Stimulated activated CD4-positive, alpha-beta T cell treated with anti-CD3 and anti-CD28 coated beads, Interleukin-1b, Interleukin-23, amount 100 ng/mL, for 48 hours (primary cell): ENCODE results near the gene MYL3.
"Not testable (repeated sequence)": the region's sequence is repeated elsewhere in the genome, so short reads cannot be mapped to it uniquely, and the experiment has no call there.

ENCODE experiments used
- DNase-seq: peaks from one replicate; pipeline ENCODE4 v3.0.0-alpha.2; 2020

Gene MYL3

GRCh38 chr3:46863261-46863782, at the start of gene MYL3:
MYL3 (minus strand) TSS chr3:46863444; CDS start chr3:46863390, 54 bp downstream.
- no peak for DNase-seq

DNA sequence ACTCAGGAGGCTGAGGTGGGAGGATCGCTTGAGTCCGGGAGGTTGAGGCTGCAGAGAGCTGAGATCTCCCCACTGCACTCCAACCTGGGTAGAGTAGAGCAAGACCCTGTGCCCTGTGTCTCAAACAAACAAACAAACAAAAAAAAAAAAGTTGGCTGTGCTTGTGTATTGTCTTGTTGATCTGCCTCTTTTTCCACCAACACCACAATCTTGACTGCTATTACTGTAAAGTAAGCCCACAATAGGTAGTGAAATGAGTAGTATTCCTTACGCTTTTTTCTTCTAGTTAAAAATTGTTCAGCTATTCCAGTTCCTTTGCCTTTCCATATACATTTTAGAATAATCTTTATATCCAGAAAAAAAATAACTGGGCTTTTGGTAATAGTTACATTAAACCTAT, 49.7 kb upstream of the MYL3 start:
- no peak for DNase-seq

- DNase-seq, result not testable (repeated sequence)
Measured at GRCh38 chr3:46910914-46911313, 47.7 kb upstream of the MYL3 start.

DNA sequence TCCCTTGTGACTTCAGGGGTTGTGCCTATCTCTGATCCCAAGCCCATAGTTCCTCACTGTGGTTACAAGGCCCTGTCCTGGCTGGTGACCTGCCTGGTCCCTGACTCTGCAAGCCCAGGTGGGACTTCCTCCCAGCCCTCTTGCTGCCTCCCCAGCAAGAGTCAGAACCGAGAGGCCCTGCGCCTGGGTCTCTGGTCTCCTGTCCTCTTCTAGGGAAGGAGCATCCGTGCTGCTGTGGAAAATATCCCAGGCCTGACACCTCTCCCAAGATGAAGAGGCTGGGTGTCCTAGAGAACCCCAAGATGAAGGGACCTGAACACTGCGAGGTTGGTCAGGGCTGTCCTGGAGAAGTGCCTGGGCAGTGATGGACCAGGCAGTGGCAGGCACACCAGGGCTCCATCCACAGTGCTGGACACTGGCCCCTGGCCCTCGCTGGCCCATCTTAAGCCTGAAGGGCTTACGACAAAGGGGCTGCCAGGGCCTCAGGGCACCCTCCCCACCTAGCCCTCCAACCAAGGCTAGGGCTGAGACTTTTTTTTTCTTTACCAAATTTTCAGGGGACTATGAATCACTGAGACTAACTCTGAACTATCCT, 47.0 kb upstream of the MYL3 start:
- DNase-seq, result no peak

DNA sequence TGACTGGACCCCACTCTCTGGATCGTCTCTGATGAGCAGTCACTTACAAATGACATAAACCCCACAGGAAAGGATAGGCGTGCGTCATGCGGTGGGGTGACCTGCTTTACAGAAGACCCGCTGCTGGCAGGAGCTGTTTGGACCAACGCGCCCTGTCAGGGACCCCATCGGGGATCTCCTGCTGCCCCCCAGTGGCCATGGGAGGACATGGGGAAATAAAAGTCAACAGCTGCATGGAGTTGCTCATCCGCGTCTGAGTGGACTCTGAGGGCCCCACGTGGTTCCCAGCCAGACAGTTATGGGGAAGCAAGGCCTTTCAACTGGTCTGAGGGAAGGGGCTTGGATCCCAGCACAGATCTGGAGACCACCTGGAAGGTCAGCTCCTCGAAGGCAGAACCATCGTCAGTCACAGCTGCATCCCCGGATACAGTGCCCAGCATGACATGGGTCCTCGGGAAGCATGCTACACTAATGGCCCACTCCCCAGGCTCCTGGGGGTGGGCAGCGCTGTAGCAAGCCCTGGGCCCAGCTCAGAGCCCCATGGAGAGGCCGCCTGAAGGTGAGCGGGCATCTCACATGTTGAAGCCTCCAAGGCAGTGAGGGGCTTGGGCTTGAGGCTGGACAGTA, 46.4 kb upstream of the MYL3 start:
- peak; percentile 85 for DNase-seq

GRCh38 chr3:46908986-46909534, 45.8 kb upstream of the MYL3 start:
- DNase-seq, result no peak

DNA sequence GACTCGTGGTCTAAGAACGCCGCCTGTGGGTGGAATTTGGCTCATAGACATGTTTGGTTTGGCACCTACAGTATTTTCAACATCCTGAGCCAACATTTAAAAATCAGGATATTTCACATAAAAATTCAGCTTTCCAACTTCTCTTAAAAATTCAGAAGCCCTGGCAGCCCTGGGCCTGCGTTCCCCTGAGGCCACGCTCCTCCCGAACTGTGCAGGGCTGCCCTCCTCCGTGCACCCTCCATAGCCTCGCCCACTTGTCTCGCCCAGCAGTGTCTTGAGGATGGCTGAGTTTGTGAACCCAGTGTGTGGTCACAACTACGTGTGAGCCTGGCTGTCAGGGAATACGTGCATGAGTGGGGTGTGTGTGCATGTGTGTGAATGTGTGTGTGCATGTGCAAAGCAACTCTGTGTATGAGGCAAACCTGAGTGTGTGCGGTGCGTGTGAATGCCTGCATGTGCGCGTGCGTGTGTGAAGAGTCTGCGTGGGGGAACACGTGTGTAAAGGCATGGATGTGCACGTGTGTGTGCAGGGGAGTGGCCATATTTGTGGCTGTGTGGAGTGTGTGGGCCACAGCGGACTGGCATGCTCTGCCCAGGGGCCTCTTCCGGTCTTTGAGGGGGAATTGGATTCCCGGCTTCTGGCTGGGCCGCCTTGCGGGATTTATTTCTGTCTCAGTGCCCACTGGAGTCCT, 45.2 kb upstream of the MYL3 start:
- DNase-seq, result no peak

GRCh38 chr3:46907960-46908293, 44.7 kb upstream of the MYL3 start:
- no peak for DNase-seq

- DNase-seq, result no peak
Measured at GRCh38 chr3:46907271-46907670, 44.0 kb upstream of the MYL3 start.

DNA sequence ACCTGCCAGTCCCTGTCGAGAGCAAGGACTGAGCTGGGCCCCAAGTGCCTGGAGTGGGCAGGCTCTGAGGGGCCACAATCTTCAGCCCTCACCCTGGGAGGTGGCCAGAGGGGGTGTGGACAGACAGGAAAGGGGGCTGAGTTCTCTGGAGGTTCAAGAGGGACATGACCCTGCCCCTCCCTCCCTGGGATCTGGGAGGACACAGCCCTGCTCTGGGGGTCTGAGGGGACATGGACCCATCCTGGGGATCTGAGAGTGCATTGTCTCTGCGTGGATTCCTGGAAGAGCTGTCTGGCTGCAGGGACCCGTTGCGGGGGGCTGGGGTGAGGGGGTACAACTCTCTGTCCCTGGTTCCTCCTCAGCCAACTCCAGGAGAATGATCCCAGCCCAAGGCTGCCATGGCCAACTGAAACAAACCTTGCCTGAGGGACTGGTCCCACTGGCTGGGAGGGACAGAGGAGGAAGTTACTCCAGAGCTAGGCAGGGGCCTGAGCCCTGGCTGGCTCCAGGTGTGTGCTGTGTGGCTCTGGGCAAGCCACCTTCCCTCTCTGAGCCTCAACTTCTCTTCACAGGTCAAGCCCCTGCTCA, 43.3 kb upstream of the MYL3 start:
- DNase-seq, result no peak

GRCh38 chr3:46905661-46906451, 42.6 kb upstream of the MYL3 start:
- DNase-seq, result no peak

DNA sequence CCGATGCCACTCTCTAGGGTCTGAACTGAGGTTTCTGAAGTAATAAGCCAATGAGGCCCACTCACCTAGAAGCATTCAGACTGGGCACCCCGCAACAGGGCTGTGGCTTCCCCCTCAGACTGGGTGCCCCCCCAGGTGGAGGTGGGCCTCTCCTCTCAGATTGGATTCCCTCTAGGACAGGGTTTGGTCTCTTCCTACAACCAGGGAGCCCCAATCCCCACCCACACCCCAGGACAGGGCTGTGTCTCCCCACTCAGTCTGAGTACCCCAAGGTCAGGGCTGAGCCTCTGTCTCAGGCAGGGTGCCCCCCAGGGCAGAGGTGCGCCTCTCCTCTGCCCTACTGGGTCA, 41.9 kb upstream of the MYL3 start:
- no peak for DNase-seq

DNA sequence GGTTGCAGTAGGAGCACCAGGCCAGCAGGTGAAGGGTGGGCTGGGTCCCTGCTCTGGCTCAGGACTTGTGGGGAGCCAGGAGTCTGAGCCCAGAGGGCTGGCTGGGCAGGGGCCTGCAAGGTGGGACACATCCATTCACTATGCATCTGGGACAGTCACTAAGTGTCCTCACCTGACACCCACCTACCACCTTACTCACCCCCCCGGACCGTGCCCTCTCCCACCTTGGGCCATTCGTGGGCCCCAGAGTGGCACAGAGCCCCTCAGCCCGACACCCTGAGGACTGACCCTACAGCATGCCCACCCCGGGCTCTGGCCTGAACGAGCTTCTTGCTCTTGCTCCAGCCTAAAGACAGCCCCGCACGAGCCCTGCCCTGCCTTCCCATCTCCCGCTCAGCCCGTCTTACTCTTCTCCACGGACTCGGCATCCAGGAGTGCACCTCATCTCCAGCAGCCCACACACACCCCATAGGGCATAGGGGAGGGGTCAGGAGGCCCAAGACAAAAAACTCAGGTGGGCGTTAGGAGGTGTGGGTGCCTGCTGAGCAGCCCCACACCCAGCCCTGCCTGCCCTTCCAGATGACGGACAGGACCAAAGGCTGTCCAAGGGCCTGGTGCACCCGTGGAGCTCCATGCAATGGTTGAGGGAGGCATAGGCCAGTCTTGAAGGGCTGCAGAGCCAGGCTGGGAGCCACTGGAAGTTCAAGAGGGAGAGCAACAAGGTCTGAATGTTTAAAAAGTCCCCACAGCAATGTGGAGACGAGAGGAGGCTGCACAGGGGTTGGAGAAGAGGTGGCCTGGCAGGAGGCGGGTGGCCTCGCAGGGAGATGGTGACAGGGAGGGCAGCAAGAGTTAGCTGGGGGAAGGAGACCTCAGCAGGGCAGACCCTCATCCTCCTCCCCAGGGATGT, 41.3 kb upstream of the MYL3 start:
- no peak for DNase-seq

DNA sequence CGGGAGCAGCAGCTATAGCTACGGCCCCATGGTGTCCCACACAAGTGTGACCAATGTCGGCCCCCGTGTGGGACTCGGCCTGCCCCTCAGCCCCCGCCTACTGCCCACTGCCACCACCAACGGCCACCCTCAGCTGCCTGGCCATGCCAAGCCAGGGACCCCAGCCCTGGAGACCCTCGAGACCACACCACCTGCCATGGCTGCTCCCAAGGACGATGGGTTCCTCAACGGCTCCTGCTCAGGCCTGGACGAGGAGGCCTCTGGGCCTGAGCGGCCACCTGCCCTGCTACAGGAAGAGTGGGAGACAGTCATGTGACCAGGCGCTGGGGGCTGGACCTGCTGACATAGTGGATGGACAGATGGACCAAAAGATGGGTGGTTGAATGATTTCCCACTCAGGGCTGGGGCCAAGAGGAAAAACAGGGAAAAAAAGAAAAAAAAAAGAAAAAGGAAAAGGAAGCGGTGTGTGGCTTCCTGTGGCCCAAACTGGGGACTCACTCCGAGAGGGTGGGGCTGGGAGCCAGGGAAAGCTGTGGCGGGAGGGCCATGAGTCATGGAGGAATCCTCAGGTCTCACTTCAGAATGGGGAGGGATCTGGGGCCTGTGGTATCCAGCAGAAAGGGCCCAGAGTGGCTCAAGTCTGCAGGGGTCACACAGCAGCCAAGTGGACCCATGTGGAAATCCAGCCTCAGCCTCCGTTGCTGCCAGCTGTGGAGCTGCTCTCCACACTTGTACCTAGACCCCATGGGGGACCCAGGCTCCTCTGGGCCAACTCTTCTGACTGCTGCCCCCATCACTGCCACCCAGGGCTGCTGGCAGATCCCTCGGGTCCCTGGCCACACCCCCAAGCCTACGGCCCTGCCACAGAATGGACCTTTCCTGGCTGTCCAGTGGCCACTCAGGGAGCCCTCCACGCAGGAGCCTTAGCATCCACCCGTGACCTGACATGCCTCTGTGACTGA, 40.4 kb upstream of the MYL3 start:
- DNase-seq, result no peak

GRCh38 chr3:46902188-46902631, 39.0 kb upstream of the MYL3 start:
- DNase-seq, result no peak

- DNase-seq, result no peak
Measured at GRCh38 chr3:46901591-46902187, 38.4 kb upstream of the MYL3 start.

DNA sequence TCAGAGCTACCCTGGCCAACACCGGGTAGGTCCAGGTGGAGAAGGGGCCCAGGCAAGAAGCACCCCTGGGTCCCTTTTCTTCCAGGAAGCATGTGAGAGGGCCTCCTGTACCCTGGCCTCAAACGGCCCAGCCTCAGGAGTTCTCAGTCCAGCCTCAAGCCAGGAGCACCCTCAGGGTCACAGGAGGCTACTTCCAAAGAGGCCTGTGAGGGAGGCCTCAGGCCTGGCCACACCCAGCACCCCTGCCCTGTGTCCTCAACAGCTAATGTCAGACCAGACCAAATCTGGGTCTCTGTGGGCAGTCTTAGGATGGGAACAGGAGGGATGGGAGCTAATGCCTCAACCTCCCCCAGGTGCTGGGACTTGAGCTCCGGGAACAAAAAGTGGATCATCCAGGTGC, 37.8 kb upstream of the MYL3 start:
- DNase-seq, result no peak

- no peak for DNase-seq
Measured at GRCh38 chr3:46900356-46900755, 37.1 kb upstream of the MYL3 start.

GRCh38 chr3:46900007-46900292, 36.7 kb upstream of the MYL3 start:
- no peak for DNase-seq
